Measurements from ENCODE around the gene ATN1. TPM values are rescaled to one million over a fixed set of nuclear protein-coding genes. Genes with fewer than 3 reads are reported as not detected.
"Not testable (repeated sequence)": the region's sequence is repeated elsewhere in the genome, so short reads cannot be mapped to it uniquely, and the experiment has no call there.

The ATN1 gene
- total and polyA plus RNA-seq, 2 of the 4 experiments (the other 2 are of a cell fraction) = 3.4 to 58.7 TPM

- no peaks in the 10 kb centered on the region for H3K27me3 ChIP-seq (ENCODE audit: control insufficient read depth, insufficient read depth, low read length)
- H4K20me1 ChIP-seq (ENCODE audit: insufficient read depth, low read length) = no peaks in the 10 kb centered on the region
- H3K4me3 ChIP-seq (ENCODE audit: insufficient read depth, low read depth, low read length) = peak overlapping the region; percentile 39
- peak overlapping the region; percentile 68 for H2BK5ac ChIP-seq (ENCODE audit: low read depth, low read length, poor library complexity, severe bottlenecking)
- H4K91ac ChIP-seq (ENCODE audit: insufficient read depth, low read depth, low read length) = peak overlapping the region; percentile 86
- H3K4me2 ChIP-seq (ENCODE audit: low read depth, low read length) = peak overlapping the region; percentile 61
- H3K23ac ChIP-seq (ENCODE audit: low read depth, low read length) = peak overlapping the region; percentile 48
- H3K4ac ChIP-seq (ENCODE audit: low read depth, low read length) = peak overlapping the region; percentile 83
- H3K79me1 ChIP-seq (ENCODE audit: low read depth in 1 of 2, low read length in 2 of 2) = peaks cover 5 to 20% of the 10 kb centered on the region in 2 experiments; a peak in 3 of 4 replicates
- TF ChIP-seq MAFK (IDR thresholded peaks at IDR 0.05; ENCODE audit: low read depth, low read length) (no peak), RAD21 (IDR thresholded peaks at IDR 0.05; ENCODE audit: low read length) (no peak), CEBPB (IDR thresholded peaks at IDR 0.05; ENCODE audit: low read depth, low read length) (no peak), MAZ (IDR thresholded peaks at IDR 0.05; ENCODE audit: borderline replicate concordance, low read depth, low read length) (no peak)
- 0 out of 2 replicates have a peak, but pooled peaks cover 1% of the 10 kb centered on the region for H3K36me3 ChIP-seq (ENCODE audit: control insufficient read depth, insufficient read depth, low read length)
- peak overlapping the region; percentile 95 for H2AFZ ChIP-seq (replicated peaks; ENCODE audit: low read length, poor library complexity)
- no CpG with 5 or more reads among the region's 5 CpGs for WGBS, 2 experiments (ENCODE audit: extremely low coverage in 2 of 2, insufficient read length in 1 of 2)
- in situ Hi-C loops (cut with MboI; ENCODE audit: low sequenced_read_pairs) (no loop called here), dilution Hi-C loops (cut with HindIII; ENCODE audit: low sequenced_read_pairs, unreplicated experiment) (no loop called here), intact Hi-C loops (cut with micrococcal nuclease) (loop anchor here (1.0 kb wide), 2 partner anchors 18 to 66 kb away; partner anchors contain the start of gene SPSB2)
- peak overlapping the region; percentile 62 for H3K18ac ChIP-seq (ENCODE audit: low read depth, low read length)
- peak overlapping the region; percentile 47 for H3K14ac ChIP-seq (replicated peaks; ENCODE audit: low read depth, low read length)
- peak overlapping the region; percentile 88 for H3K27ac ChIP-seq (ENCODE audit: insufficient read depth, low read length)
- H2BK15ac ChIP-seq (ENCODE audit: low read depth, low read length) = peak overlapping the region; percentile 36; the same call in 1 of the 3 replicates
- POLR2A ChIA-PET (ENCODE audit: unreplicated experiment) = interaction anchor here (0.5 to 1.4 kb wide), 8 partner anchors 10 to 931 kb away, joined by 3 to 12 read pairs (median 5); partner anchors contain the start of gene SPSB2
- no peaks in the 10 kb centered on the region for H3K9me3 ChIP-seq (ENCODE audit: control insufficient read depth, insufficient read depth, low read length)
- H3K56ac ChIP-seq (ENCODE audit: extremely low read depth, insufficient read depth, low read length) = peak overlapping the region; percentile 67
- CTCF ChIA-PET = interaction anchor here (0.6 to 2.0 kb wide), 7 partner anchors 12 to 39 kb away, joined by 3 to 17 read pairs (median 5); partner anchors contain the start of genes LRRC23 and SPSB2
- H3K9ac ChIP-seq (ENCODE audit: low read depth, low read length) = peak overlapping the region; percentile 79
- peak overlapping the region; percentile 47 for H2AK9ac ChIP-seq (replicated peaks; ENCODE audit: low read depth, low read length, poor library complexity)
- ATAC-seq (ENCODE audit: low read depth) (no peak), DNase-seq (no peak)
- H4K5ac ChIP-seq (ENCODE audit: low read depth, low read length) = peak overlapping the region; percentile 86
- H2AK5ac ChIP-seq (ENCODE audit: low read depth, low read length) = peak overlapping the region; percentile 95
- H3K9me1 ChIP-seq (ENCODE audit: insufficient read depth, low read length) = 0 out of 2 replicates have a peak, but pooled peaks cover 12% of the 10 kb centered on the region
- peak overlapping the region; percentile 95 to 99 for H4K8ac ChIP-seq (ENCODE audit: low read depth in 2 of 2, low read length in 2 of 2)
- BruUV-seq (replicated peaks) = no TSS peak
- no peak overlapping the region; the same call in 1 of the 2 replicates for H2BK20ac ChIP-seq (ENCODE audit: low read depth, low read length)
- H3K4me1 ChIP-seq (ENCODE audit: control insufficient read depth, insufficient read depth, low read length) = peaks cover 2% of the 10 kb centered on the region
- peak overlapping the region; percentile 13 for H2BK120ac ChIP-seq (ENCODE audit: low read depth, low read length)
These were observed 36.1 kb upstream of the ATN1 start for GRCh38 chr12:6891646-6892001.

GRCh38 chr12:6892683-6893082, 35.1 kb upstream of the ATN1 start:
- DNase-seq; BruUV-seq (replicated peaks); H3K9me1 ChIP-seq (ENCODE audit: insufficient read depth, low read length); CTCF ChIA-PET; H2BK120ac ChIP-seq (ENCODE audit: low read depth, low read length); H3K27me3 ChIP-seq (ENCODE audit: control insufficient read depth, insufficient read depth, low read length); H4K91ac ChIP-seq (ENCODE audit: insufficient read depth, low read depth, low read length); POLR2A ChIA-PET (ENCODE audit: unreplicated experiment); H3K4me3 ChIP-seq (ENCODE audit: insufficient read depth, low read depth, low read length); H3K4ac ChIP-seq (ENCODE audit: low read depth, low read length); H3K14ac ChIP-seq (replicated peaks; ENCODE audit: low read depth, low read length); H3K18ac ChIP-seq (ENCODE audit: low read depth, low read length); H2AFZ ChIP-seq (replicated peaks; ENCODE audit: low read length, poor library complexity); H4K5ac ChIP-seq (ENCODE audit: low read depth, low read length); H2BK5ac ChIP-seq (ENCODE audit: low read depth, low read length, poor library complexity, severe bottlenecking); dilution Hi-C loops (cut with HindIII; ENCODE audit: low sequenced_read_pairs, unreplicated experiment); H2AK9ac ChIP-seq (replicated peaks; ENCODE audit: low read depth, low read length, poor library complexity); H3K56ac ChIP-seq (ENCODE audit: extremely low read depth, insufficient read depth, low read length); H3K4me1 ChIP-seq (ENCODE audit: control insufficient read depth, insufficient read depth, low read length); H2BK15ac ChIP-seq (ENCODE audit: low read depth, low read length); H2BK20ac ChIP-seq (ENCODE audit: low read depth, low read length); H2AK5ac ChIP-seq (ENCODE audit: low read depth, low read length); H4K20me1 ChIP-seq (ENCODE audit: insufficient read depth, low read length); H3K36me3 ChIP-seq (ENCODE audit: control insufficient read depth, insufficient read depth, low read length); H4K8ac ChIP-seq (ENCODE audit: low read depth in 2 of 2, low read length in 2 of 2); ATAC-seq (ENCODE audit: low read depth); H3K4me2 ChIP-seq (ENCODE audit: low read depth, low read length); H3K27ac ChIP-seq (ENCODE audit: insufficient read depth, low read length); H3K9me3 ChIP-seq (ENCODE audit: control insufficient read depth, insufficient read depth, low read length); in situ Hi-C loops (cut with MboI; ENCODE audit: low sequenced_read_pairs); H3K23ac ChIP-seq (ENCODE audit: low read depth, low read length); intact Hi-C loops (cut with micrococcal nuclease); H3K9ac ChIP-seq (ENCODE audit: low read depth, low read length): not testable (repeated sequence)
- WGBS, 2 experiments (ENCODE audit: extremely low coverage in 2 of 2, insufficient read length in 1 of 2) = 95% methylated on average over 3 of the region's 3 CpGs; no CpG with 5 or more reads in 1 of the 2 experiments
- peaks cover 5 to 20% of the 10 kb centered on the region in 2 experiments; a peak in 3 of 4 replicates for H3K79me1 ChIP-seq (ENCODE audit: low read depth in 1 of 2, low read length in 2 of 2)

All from IMR-90 (cell line).